ENCODE measurements around the gene PLCB2.

The PLCB2 gene

DNA sequence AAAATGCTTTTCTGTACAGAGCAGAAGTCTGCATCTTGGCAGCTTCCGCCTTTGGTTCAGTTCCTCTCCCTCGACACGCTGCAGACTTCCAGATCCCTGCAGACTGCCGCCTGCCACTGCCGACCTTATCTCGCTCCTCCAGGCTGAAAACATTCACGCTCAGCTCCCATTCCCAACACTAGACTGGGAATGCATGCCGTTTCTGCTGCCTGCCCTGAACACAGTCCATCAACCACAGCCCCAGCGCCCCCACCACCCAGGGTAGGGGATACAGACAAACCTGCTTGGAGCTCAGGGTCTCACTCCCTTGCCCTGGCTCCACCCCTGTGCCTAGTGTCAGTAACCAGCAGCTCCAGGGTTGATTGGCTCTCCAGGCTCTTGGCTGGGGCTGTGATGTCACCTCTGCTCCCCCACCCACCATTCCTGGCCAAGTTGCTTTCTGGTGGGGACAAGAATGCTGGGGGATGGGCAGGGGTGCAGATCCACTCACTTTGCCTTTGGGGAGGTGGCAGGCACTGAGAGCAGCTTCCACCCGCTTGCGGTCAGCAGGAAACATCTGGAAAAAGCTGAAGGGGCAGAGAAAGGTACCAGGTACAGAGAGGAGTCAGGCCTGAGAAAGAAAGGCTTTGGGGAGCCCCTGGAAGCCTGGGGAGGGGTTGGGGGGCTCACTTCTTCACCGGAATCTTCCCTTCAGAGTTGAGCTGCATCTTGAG is 6.1 kb downstream of the PLCB2 start:
- no peak for DNase-seq (ENCODE audit: low spot score)

DNA sequence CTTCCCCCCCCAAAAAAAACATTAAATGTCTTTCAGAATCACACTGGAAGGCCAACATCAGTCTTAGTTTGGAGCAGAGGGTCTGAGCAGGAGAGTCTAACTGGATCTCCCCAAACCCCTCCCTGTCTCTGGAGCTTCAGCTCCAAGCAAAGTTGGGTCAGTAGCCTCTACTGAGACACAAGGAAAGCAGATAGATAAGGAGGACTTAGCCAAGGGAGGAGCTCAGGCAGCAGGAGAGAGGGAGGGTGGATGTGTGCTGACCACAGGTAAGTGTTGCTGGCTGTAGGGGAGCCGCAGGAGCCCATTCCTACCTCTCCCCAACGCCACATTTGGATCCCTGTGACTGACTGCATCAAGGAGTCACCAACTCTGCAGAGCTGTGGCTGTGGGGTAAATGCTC is 7.0 kb downstream of the PLCB2 start:
- no peak for DNase-seq (ENCODE audit: low spot score)

DNA sequence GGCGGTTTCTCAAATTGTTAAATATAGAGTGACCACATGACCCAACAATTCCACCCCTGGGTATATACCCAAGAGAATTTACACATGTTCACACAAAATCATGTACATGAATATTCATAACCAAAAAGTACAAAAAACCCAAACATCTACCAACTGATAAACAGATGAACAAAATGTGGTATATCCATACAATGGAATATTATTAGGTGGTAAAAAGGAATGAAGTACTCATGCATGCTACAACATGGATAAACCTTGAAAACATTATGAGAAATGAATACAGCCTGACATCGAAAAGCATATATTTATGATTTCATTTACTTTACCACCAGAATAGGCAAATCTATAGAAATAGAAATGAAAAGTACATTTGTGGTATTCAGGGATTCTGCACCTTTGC is 7.4 kb downstream of the PLCB2 start:
- no peak for DNase-seq (ENCODE audit: low spot score)

DNA sequence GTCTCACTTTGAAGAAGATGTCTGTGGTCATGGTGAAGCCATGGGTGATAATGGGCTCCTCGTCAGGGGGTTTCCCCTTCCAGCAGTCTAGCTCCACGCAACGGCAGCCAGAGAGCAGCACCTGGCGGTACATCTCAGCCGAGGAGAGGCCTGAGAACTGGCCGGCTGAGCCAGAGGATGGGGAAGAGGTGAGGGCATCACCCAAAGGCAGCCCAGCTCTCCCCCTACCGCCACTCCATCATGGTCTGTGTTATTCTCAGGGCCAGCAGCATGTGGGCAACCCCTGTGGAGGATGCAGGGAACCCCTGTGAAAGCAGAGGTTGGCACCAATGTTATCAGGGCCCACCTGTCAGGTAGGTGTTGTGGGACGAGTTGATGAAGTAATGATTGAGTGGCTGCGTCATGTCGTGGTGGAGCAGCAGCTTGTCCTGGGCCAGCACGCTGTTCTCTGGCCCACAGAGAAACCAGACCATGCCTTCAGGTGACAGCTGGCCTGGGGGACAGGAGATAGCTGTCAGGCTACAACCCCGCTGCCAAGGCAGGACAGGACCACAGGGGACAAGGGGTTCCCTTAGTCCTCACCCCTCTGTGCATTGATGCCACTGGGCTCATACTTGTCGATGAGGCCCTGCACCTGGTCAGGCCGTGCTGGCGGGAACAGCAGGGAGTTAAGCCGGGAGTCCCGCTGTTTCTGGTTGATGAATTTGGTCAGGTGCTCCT is 9.4 kb downstream of the PLCB2 start:
- DNase-seq (ENCODE audit: low spot score) = no peak

DNA sequence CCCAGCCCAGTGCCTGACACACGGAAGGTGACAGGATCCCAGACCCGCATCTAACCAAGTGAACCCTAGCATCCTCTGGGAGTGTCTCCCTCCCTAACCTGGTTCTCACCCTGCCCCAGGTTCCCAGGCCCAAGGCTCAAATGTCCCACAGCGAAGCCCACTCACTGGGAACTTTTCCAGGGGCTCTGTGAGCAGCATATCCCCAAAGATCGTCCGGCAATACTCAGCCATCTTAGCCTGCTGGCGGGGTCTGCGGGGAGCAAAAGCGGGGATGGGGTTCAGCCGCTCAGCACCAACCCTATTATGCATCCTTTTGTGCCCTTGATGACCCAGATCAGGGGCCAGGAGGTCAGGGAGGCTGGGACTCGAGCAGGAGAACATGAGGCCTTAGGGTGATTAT is 10.4 kb downstream of the PLCB2 start:
- DNase-seq (ENCODE audit: low spot score) = no peak

DNA sequence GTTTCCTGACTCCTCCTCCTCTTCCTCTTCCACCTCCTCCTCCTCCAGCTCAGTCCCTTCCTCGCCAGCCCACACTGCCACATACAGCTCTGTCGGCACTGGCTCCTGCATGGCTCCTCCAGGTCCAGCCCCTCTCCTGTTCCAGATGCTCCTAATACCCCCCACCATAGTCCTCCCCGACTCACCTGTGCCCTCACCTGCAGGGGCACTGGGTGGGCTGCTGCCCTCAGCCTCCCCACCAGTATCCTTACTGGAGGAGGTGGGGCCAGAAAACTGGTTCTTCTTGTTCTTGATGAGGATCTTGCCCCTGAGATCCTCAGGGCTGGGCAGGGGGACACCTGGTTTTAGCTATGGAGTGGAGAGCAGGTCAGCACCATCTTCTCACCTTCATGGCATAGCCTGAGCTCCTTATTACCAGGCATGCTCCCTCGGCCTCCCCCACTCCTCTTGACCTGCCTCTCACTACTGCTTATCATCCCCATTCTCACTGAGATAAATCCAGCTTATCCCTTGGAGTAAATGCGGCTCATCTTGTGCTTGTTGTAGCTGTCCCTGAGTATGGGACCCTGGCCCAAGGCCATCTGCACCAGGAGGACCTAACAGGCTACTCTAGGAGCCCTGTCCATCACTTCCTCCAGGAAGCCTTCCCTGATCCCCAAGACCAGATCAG is 11.0 kb downstream of the PLCB2 start:
- no peak for DNase-seq (ENCODE audit: low spot score)

DNA sequence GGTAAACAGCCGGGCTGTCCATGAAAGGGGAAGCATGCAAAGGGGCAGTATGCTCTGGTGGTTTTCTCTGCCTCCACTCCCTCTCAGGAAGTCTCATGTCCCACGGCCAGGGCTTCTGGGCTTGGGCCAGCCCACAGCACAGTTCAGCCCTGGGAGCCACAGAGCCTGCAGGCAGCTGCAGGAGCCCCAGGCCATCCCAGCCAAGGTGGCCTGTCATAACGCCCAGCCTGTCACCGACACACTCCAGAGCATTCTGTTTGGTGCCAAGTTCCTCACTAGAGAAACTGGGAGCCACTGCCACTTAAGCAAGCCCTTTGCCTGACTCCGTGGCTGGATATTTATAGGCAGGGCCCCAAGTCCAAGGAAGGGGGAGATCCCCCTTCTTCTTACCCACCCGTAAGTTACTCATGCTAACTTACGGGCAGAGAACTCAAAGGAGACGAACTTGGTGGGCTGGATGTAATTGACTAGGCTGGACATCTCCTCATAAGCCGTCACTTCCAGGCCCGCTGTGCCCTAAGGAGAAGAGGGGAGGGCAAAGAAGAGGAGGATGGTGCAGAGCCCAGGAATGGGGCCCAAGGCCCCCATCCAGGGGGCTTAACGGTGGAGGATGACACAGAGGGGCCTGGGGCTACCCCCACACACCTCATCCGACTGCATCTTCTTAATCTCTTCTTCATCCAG is 11.7 kb downstream of the PLCB2 start:
- no peak for DNase-seq (ENCODE audit: low spot score)

DNA sequence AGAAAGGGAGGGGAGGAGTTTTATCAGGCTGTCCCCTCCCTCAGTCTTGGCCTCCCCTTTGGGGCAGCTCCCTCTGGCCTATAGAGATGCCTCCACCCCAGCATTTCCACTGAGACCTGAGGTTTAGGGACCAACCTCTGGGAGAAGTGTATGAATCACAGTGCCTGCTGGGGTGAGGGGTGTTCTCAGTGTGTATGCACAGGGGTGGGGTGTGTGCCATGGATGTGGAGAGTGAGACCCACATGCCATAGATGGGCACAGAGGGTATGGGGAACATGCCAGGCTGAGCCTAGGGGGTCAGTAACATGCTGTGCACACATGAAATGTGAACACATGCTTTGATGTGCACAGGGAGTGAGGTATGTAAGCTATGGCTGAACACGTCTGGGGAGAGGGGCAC is 12.4 kb downstream of the PLCB2 start:
- no peak for DNase-seq (ENCODE audit: low spot score)

DNA sequence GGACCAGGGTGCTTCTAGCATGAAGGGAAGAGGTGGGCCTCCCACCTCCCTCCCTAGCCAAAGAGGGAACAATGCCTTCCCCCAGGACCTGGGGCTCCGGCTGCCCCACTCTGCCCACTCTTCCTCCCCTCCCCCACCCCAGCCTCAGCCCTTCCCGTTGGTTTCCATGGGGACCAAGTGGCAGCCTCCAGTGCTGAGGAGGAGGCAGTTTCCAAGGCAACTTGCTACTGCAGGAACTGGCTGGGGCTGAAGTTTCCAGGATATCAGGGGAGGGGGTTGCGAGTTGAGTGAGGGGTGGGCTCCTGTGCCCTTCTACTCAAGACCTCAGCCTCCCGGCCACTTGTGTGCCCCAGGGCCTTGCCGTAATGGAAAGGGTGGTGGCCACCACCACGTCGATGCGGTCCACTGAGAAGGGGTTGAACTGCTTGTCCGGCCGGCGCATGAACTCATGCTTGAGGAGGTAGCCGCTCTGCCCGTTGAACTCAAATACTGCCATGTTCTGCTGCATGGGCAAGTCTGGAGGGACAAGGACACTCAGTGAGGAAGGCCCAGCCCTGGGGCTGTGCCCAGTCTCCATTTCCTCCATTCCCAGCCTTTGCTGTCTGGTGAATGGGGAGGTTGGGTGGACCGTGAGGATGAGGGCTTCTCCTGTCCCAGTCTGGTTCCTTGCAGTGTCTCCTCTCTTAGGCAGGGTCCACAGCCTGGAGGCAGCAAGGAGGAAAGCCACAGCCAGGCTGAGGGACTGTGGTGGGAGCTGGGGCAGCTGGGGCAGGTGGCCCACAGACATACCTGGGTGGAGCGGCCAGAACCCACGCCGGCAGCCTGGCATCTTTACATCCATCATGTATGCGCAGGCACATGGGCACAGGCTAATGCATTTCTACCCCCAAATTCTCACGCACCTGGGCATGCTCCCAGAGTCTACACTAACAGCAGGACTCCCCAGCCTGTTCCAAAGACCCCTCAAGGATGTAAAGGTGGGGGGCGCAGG is 13.5 kb downstream of the PLCB2 start:
- no peak for DNase-seq (ENCODE audit: low spot score)

DNA sequence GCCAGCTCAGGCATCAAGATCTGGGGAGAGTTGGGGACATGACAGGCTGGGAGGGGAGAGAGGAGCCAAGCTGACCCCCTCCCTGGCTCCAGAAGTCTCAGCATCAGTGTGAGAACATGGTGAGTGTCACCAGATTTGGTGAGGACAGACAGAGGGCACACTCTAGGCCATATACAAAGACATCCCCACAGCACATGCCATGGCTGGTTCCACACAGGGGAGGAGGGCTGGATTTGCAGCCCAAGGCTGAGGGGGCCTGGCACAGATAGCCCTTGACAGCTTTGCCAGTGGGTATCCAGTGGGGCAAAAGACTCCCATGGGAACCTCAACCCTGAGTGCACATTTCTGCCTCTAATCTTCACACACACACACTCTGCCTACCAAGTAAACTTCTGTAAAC is 14.7 kb downstream of the PLCB2 start:
- DNase-seq (ENCODE audit: low spot score) = no peak

DNA sequence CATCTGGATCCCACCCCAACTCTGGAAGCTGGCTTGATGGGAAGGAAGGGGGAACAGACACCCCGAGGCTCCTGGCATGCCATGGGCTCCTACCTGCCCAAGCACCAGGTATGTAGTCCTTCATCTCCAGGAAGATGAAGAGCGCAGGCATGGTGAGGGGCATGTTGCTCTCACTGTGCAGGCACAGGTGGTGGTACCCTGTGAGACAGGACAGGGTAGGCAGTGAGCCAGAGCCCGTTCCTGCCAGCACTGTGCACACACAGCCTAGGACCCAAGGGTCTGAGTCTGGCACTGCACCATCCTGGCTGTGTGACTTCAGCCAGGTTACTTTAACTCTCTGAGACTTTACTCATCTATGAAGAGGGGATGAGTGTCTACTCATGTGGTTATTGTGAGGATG is 15.5 kb downstream of the PLCB2 start:
- no peak for DNase-seq (ENCODE audit: low spot score)

DNA sequence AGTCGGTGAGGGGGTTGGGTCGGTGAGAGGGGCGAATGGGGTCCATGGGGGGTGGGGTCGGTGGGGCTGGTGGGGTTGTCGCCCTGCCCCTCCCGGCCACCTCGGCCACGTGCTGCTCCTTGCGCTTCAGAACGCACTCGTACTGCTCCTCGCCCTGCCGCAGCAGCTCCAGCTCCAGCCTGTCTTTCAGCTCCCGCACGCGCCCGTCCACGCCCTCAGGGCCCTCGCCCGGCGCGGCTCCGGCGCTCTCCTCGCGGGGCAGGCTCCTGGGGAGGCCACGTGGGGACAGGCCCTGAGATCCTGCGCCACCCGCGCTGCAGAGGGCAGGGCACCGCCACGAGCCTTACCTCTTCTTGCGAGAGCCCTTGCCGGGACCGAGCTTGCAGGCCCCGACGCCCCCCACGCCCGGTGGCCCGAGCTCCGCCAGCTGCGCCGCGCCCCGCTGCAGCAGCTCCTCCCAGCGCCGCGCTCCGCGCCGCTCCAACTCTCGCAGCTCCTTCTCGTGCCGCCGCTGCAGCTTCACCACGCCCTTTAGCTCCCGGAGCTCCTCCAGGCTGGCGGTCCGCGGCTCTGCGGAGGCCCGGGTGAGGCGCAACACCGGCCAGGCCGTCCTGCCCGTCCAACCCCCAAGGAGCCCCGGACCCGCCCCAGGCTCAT is 16.7 kb downstream of the PLCB2 start:
- peak; percentile 76 for DNase-seq (ENCODE audit: low spot score)

DNA sequence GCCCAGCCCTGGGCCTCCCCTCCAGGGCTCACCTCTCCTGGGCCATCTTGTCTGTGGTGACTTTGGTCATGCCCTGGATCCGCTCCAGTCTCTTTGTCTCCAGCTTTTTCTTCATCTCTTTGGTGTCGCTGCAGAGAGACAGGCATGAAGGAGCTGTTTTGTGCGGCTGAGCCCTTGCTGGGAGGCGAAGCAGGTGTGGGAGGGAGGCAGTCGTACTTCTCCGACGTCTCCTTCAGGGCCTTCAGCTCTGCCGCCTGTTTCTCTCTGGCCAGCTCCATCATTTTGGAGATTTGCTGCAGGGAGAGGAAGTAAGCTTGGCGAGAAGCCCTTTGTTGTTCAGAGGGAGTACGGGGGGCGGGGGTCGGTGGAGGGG is 17.2 kb downstream of the PLCB2 start:
- DNase-seq (ENCODE audit: low spot score) = no peak

DNA sequence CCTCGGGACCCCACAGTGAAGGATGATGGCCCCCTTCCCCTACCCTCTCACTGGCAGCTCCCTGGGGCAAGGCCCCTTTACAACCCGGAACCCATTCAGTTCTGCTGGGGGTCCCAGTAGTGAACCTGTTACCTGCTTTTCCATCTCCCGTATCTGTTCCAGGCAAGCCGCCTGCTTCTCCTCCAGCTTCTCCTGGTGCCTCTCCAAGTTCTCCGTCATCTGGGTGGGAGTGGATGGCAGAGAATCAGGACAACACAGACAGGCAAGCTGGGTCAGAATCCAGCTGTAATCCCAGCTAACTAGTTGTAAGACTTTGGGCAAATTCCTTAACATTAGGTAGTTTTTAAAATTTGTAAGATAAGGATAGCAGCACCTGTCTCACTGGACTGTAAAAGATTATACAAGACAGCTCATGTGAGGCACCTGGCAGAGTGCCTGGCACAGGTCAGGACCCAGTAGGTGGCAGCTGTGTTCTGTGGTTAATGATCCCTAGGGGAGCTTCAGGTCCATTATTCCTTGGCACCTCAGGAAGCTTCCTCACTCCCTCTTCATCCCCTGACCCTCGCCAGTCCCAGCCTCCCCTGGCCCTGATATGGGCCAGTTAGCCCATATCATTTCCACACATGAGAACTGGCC is 18.5 kb downstream of the PLCB2 start:
- DNase-seq (ENCODE audit: low spot score) = no peak

DNA sequence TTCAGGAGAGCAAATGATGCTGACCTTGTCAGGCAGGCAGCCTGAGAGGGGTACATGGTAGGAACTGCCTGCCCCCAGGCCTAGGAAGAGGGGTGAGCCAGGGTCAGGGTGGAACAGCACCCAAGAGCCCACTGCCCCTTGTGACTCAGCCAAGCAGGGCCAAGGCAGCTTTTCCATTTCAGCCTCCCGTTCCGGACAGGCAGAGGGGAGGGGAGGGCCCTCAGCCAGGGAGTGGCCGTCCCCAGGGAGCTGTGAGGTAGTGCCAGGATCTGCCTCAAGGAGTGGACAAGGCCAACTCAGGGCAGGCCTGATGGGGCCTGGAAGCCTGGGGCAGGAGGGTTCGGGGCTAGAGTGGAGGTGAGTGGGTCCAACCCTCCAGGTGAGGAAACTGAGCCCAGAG is 19.8 kb downstream of the PLCB2 start:
- no peak for DNase-seq (ENCODE audit: low spot score)

DNA sequence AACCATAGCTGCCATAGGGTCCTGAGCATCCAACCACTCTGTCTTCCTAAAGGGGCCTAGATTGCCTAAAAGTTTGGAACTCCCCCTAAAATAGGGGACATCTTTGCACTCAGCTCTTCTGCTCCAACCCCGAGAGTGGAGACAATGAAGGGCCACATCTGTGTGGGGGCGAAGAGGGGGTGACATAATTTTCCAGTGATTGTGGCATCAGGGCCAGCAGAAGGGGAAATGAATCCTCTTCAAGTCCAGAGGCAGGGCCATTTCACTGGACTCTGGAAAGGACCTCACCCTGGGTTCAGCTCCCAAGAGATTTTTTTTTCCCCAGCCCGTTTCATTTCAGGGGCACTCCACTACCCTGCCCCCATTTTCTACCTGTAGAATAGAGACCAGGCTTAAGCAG is 20.2 kb downstream of the PLCB2 start:
- DNase-seq (ENCODE audit: low spot score) = no peak

DNA sequence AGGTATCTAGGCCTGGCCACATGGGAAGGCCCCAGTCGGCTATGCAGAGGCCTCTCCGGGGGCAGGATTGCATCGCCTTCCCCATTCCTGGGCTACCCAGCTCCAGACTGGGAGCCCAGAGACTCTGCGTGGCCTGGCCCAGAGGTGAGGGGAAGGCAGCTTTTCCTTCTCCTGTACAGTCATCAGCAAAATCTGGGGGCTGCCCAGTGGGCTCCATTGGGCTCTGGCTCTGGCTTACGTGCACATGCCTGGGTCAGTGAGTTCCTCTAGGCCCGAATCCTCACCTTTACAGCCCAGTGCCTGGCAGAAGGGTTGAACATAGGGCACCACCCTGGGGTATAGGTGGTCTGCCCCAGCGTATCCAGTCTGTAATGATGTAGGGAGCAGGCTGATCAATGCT is 20.9 kb downstream of the PLCB2 start:
- DNase-seq (ENCODE audit: low spot score) = no peak

DNA sequence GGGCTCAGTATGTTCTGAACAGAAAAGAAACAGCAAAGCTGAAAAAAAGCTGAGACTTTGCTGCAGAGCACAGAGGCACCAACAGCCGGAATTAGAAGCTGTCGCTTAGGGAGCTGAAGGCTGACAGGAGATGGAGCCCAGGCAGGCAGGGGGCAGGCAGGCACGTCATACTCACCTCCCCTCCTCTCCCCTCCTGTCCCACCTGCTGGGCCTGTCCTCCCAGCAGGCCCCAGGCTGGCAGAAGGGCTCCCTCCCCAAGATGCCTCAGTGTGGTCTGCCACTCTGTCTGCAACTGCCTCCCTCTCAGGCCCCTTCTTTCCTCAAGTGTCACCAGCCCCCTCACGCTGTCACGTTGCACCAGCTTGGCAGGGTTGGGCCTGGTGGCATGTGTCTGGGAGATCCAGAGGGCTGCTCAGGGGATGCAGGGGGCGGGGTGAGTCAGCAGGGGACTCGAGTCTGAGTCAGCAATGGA is 21.6 kb downstream of the PLCB2 start:
- DNase-seq (ENCODE audit: low spot score) = no peak

DNA sequence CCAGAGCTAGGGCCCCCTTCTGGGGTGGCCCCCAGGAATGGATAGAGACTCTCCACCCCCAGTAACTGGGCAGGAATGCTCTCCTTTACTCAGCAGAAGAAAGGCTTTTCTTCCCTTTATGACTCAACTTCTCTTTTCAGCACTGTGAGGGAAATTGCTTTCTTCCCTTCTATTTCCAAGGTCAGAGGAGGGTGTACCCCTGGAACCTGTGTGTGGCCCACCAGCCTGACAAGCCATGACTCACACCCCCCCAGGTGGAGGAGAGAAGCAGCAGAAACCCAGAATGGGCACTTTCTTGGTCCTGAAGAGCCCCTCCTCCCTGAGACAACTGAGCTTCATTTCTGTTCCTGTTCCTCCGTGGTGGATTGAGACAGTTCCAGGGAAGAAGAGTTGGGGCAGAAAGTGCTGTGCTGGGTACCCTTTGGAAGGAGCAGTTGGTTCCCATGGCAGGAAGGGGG is 22.2 kb downstream of the PLCB2 start:
- DNase-seq (ENCODE audit: low spot score) = no peak

DNA sequence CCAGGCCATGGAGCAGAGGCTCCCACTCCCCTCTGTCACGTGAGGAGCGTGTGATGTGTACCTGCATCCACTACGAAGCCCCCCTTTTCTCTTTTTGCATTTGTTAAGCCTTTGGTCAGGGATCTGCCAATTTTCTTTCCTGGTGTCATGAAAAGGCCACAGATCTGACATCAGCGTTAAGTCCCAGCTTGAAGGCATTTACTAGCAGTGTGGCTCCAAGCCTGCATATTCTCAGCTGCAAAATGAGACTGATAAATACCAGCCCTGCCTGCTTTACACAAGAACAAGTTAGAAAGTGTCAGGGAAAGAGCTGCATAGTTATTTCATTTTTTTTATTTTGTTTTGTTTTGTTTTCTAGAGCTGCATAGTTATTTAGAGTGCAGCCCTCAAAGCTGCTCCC is 22.6 kb downstream of the PLCB2 start:
- no peak for DNase-seq (ENCODE audit: low spot score)
